Right cardiac atrium (tissue), 5 donors: ENCODE data around the gene PTPRG. TPM values are rescaled to one million over a fixed set of nuclear protein-coding genes. Genes with fewer than 3 reads are reported as not detected.
A peak's percentile ranks its signal among the peaks of the same experiment; 100 is the strongest.

Source experiments
- ATAC-seq, 2 donors: fragments of 200-7000 bp; cut with Tn5 transposase; one replicate each; pipeline versions ENCODE4 v1.8.0 to v1.9.1; 2020; ENCODE audit warnings: moderate library complexity in 2 of 2, mild to moderate bottlenecking in 1 of 2
- DNase-seq, 3 donors: peaks; one replicate each; pipeline ENCODE4 v3.0.0-alpha.2; 2020
- H3K27ac ChIP-seq: one replicate; pipeline ENCODE4 v1.5.1; 2013; ENCODE audit warnings: mild to moderate bottlenecking, low read length, control low read depth, moderate library complexity
- H3K27me3 ChIP-seq: one replicate; pipeline ENCODE4 v1.6.1; 2013; ENCODE audit not compliant: control insufficient read depth, insufficient read depth
- H3K4me1 ChIP-seq: one replicate; pipeline ENCODE4 v1.6.1; 2013; ENCODE audit warnings: low read length; ENCODE audit not compliant: control insufficient read depth, insufficient read depth
- H3K4me3 ChIP-seq: one replicate; pipeline ENCODE4 v1.5.1; 2013; ENCODE audit warnings: low read length, control low read depth
- H3K9me3 ChIP-seq: one replicate; pipeline ENCODE4 v1.6.1; 2013; ENCODE audit warnings: low read length; ENCODE audit not compliant: control insufficient read depth
- WGBS: extraction: QIAGEN DNeasy Blood & Tissue Kit; methylation state at CpG from one replicate; pipeline ENCODE4 v1.1.7; 2013; 5-methylcytosine and 5-hydroxymethylcytosine counted together
- intact Hi-C, 4 donors: fragments of 100-400 bp; cut with DNase I; formaldehyde crosslinking; loops; one replicate each; pipeline versions ENCODE4 v1.11.0 to v1.14.0; 2022 to 2023
- polyA plus RNA-seq: library from polyadenylated mRNA; stranded (reverse); fragments of 200-250 nt; gene quantifications from one replicate; pipeline ENCODE4 v1.2.3, GENCODE V29; 2013
- total RNA-seq, 4 donors: library from RNA; stranded (reverse); fragmentation: NEBNext Ultra II Directional; extraction: Animal tissue kit (Norgen Biotek cat#: 25700); gene quantifications; one replicate each; pipeline ENCODE4 v1.2.1, GENCODE V29; 2021
- donor health status: healthy with polysubstance abuse.
- donor health status: DM: no; HTN: yes; CAD: no.
- donor health status: DM: no; HTN: no; CAD: no.
- donor health status: DM: no; HTN: yes; CAD: no; lungs with severe emphysema.
- donor health status: DM: yes; HTN: yes; CAD: no.

Gene PTPRG
- total and polyA plus RNA-seq, 5 donors: 8.6 to 50.7 (median 32.3) TPM

GRCh38 chr3:61865466-61866152 is 304.2 kb downstream of the PTPRG start:
- Histone ChIP-seq H3K27ac (no peak overlapping the region), H3K9me3 (no peaks in the 10 kb centered on the region), H3K4me1 (peaks cover 7% of the 10 kb centered on the region), H3K4me3 (no peak overlapping the region), H3K27me3 (no peaks in the 10 kb centered on the region)
- DNase-seq (no peak), ATAC-seq (no peak)
- WGBS: 89% methylated on average over 6 of the region's 6 CpGs
- intact Hi-C loops: loop anchor here in 1 of 4 donors (10.0 kb wide), 1 partner anchor 319 kb away; no protein-coding TSS in a partner anchor

GRCh38 chr3:61866153-61866542 is 304.8 kb downstream of the PTPRG start:
- ATAC-seq (no peak), DNase-seq (no peak)
- Histone ChIP-seq H3K4me1 (peaks cover 7% of the 10 kb centered on the region), H3K4me3 (no peak overlapping the region), H3K27ac (no peak overlapping the region), H3K9me3 (no peaks in the 10 kb centered on the region), H3K27me3 (no peaks in the 10 kb centered on the region)
- intact Hi-C loops: loop anchor here in 1 of 4 donors (10.0 kb wide), 1 partner anchor 319 kb away; no protein-coding TSS in a partner anchor
- WGBS: 83% methylated on average over 2 of the region's 2 CpGs

GRCh38 chr3:61866961-61867461 is 305.6 kb downstream of the PTPRG start:
- Histone ChIP-seq H3K27me3 (no peaks in the 10 kb centered on the region), H3K9me3 (no peaks in the 10 kb centered on the region), H3K4me1 (peaks cover 6% of the 10 kb centered on the region), H3K27ac (no peak overlapping the region), H3K4me3 (no peak overlapping the region)
- WGBS: 97% methylated on average over 7 of the region's 7 CpGs
- DNase-seq: no peak
- intact Hi-C loops: loop anchor here in 1 of 4 donors (10.0 kb wide), 1 partner anchor 318 kb away; no protein-coding TSS in a partner anchor
- no peak for ATAC-seq

GRCh38 chr3:61868499-61868898 is 307.1 kb downstream of the PTPRG start:
- Histone ChIP-seq H3K4me1 (peaks cover 4% of the 10 kb centered on the region), H3K27ac (no peak overlapping the region), H3K9me3 (no peaks in the 10 kb centered on the region), H3K27me3 (no peaks in the 10 kb centered on the region), H3K4me3 (no peak overlapping the region)
- ATAC-seq (no peak), DNase-seq (no peak)
- 97% methylated on average over 1 of the region's 1 CpG for WGBS
- intact Hi-C loops: loop anchor here in 1 of 4 donors (10.0 kb wide), 1 partner anchor 316 kb away; no protein-coding TSS in a partner anchor

GRCh38 chr3:61869371-61869770 is 308.0 kb downstream of the PTPRG start:
- no peaks in the 10 kb centered on the region for H3K27me3 ChIP-seq
- DNase-seq (no peak), ATAC-seq (no peak)
- peaks cover 5% of the 10 kb centered on the region for H3K4me1 ChIP-seq
- no peak overlapping the region for H3K27ac ChIP-seq
- H3K4me3 ChIP-seq: no peak overlapping the region
- H3K9me3 ChIP-seq: no peaks in the 10 kb centered on the region
- 90% methylated on average over 6 of the region's 6 CpGs for WGBS
- intact Hi-C loops: loop anchor here in 1 of 4 donors (10.0 kb wide), 1 partner anchor 315 kb away; no protein-coding TSS in a partner anchor

GRCh38 chr3:61871644-61872043 is 310.3 kb downstream of the PTPRG start:
- DNase-seq (no peak), ATAC-seq (no peak)
- no peaks in the 10 kb centered on the region for H3K9me3 ChIP-seq
- peaks cover 9% of the 10 kb centered on the region for H3K4me1 ChIP-seq
- no peak overlapping the region for H3K27ac ChIP-seq
- no peaks in the 10 kb centered on the region for H3K27me3 ChIP-seq
- WGBS: 78% methylated on average over 2 of the region's 2 CpGs
- no peak overlapping the region for H3K4me3 ChIP-seq
- intact Hi-C loops: no loop called here

GRCh38 chr3:61872077-61872706 is 310.8 kb downstream of the PTPRG start:
- no peaks in the 10 kb centered on the region for H3K9me3 ChIP-seq
- ATAC-seq: peak; percentile 47 to 51
- H3K27ac ChIP-seq: no peak overlapping the region
- no peaks in the 10 kb centered on the region for H3K27me3 ChIP-seq
- intact Hi-C loops: no loop called here
- WGBS: 60% methylated on average over 5 of the region's 5 CpGs
- H3K4me1 ChIP-seq: peaks cover 9% of the 10 kb centered on the region
- H3K4me3 ChIP-seq: no peak overlapping the region
- no peak for DNase-seq

GRCh38 chr3:61875046-61875844 is 313.9 kb downstream of the PTPRG start:
- intact Hi-C loops: no loop called here
- H3K4me1 ChIP-seq: peaks cover 11% of the 10 kb centered on the region
- ATAC-seq (peak in 1 of 2 donors; percentile 35), DNase-seq (no peak)
- 66% methylated on average over 11 of the region's 11 CpGs for WGBS
- no peak overlapping the region for H3K4me3 ChIP-seq
- H3K27me3 ChIP-seq: no peaks in the 10 kb centered on the region
- no peaks in the 10 kb centered on the region for H3K9me3 ChIP-seq
- no peak overlapping the region for H3K27ac ChIP-seq

GRCh38 chr3:61875976-61876671 is 314.8 kb downstream of the PTPRG start:
- Histone ChIP-seq H3K9me3 (no peaks in the 10 kb centered on the region), H3K4me3 (no peak overlapping the region), H3K27ac (no peak overlapping the region), H3K27me3 (no peaks in the 10 kb centered on the region), H3K4me1 (peaks cover 11% of the 10 kb centered on the region)
- WGBS: 85% methylated on average over 4 of the region's 4 CpGs
- DNase-seq (no peak), ATAC-seq (no peak)
- intact Hi-C loops: no loop called here

GRCh38 chr3:61876797-61877196 is 315.4 kb downstream of the PTPRG start:
- WGBS: 71% methylated on average over 2 of the region's 2 CpGs
- no peak overlapping the region for H3K27ac ChIP-seq
- H3K4me3 ChIP-seq: no peak overlapping the region
- ATAC-seq: no peak
- H3K9me3 ChIP-seq: no peaks in the 10 kb centered on the region
- no peaks in the 10 kb centered on the region for H3K27me3 ChIP-seq
- intact Hi-C loops: no loop called here
- no peak for DNase-seq
- peaks cover 9% of the 10 kb centered on the region for H3K4me1 ChIP-seq
